Measurements from ENCODE around the gene RRP8.

RRP8 gene

DNA sequence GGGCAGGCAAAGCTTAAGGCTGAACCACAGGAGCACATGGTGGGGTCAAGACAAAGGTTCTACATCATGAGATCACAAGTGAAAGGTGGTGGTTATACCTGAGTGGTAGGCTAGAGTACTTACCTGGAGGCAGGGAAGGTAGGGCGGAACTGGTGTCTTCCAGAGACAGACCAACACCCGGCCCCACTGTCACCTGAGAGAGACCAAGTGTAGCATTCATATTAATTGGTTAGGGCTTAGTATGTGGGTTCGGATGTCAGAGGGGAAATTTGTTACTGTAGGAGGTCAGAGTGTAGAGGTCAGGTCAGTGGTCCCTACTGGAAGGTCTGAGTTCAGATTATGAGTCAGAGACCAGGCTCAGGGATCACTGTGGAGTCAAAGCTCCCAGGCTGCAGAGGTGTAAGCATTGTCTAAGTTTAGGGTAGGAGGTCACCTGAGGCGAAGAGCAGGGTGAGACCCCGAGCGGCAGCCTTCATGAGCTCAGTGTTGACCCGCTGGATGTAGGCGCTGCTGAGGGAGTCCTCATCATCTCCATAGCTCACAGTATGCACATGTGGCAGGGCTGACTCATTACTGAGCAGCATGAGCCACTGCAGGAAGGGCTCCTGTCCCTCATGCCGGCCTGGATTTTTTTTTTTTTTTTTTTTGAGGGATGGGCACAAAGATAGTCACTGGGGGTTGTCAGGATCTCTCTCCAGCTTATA lies 12.6 kb upstream of the RRP8 start:
- no peak for TF ChIP-seq GLIS3 (CRISPR knock-in tag; IDR thresholded peaks at IDR 0.05)
- TF ChIP-seq, protein P1, sequence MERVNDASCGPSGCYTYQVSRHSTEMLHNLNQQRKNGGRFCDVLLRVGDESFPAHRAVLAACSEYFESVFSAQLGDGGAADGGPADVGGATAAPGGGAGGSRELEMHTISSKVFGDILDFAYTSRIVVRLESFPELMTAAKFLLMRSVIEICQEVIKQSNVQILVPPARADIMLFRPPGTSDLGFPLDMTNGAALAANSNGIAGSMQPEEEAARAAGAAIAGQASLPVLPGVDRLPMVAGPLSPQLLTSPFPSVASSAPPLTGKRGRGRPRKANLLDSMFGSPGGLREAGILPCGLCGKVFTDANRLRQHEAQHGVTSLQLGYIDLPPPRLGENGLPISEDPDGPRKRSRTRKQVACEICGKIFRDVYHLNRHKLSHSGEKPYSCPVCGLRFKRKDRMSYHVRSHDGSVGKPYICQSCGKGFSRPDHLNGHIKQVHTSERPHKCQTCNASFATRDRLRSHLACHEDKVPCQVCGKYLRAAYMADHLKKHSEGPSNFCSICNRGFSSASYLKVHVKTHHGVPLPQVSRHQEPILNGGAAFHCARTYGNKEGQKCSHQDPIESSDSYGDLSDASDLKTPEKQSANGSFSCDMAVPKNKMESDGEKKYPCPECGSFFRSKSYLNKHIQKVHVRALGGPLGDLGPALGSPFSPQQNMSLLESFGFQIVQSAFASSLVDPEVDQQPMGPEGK (CRISPR knock-in tag; IDR thresholded peaks at IDR 0.05; ENCODE audit: borderline replicate concordance) = no peak
- TF ChIP-seq ZNF8 (CRISPR knock-in tag; IDR thresholded peaks at IDR 0.05) = no peak
- TF ChIP-seq TOX (CRISPR knock-in tag; IDR thresholded peaks at IDR 0.05; ENCODE audit: borderline replicate concordance) = no peak
- no peak for TF ChIP-seq PPARA (CRISPR knock-in tag; IDR thresholded peaks at IDR 0.05; ENCODE audit: borderline replicate concordance)
- no peak for TF ChIP-seq RARB (CRISPR knock-in tag; IDR thresholded peaks at IDR 0.05)
- TF ChIP-seq, protein P2, sequence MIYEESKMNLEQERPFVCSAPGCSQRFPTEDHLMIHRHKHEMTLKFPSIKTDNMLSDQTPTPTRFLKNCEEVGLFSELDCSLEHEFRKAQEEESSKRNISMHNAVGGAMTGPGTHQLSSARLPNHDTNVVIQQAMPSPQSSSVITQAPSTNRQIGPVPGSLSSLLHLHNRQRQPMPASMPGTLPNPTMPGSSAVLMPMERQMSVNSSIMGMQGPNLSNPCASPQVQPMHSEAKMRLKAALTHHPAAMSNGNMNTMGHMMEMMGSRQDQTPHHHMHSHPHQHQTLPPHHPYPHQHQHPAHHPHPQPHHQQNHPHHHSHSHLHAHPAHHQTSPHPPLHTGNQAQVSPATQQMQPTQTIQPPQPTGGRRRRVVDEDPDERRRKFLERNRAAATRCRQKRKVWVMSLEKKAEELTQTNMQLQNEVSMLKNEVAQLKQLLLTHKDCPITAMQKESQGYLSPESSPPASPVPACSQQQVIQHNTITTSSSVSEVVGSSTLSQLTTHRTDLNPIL (CRISPR knock-in tag; IDR thresholded peaks at IDR 0.05; ENCODE audit: low read depth) = no peak
- no peak for TF ChIP-seq CSDC2 (CRISPR knock-in tag; IDR thresholded peaks at IDR 0.05)
- no peak for TF ChIP-seq TCF4 (CRISPR knock-in tag; IDR thresholded peaks at IDR 0.05; ENCODE audit: borderline replicate concordance)
- no peak for TF ChIP-seq BACH2 (CRISPR knock-in tag; IDR thresholded peaks at IDR 0.05; ENCODE audit: borderline replicate concordance)
- no peak for TF ChIP-seq OSR1 (CRISPR knock-in tag; IDR thresholded peaks at IDR 0.05)
- no peak for TF ChIP-seq ESRRG (CRISPR knock-in tag; IDR thresholded peaks at IDR 0.05)
- ATAC-seq = no peak

DNA sequence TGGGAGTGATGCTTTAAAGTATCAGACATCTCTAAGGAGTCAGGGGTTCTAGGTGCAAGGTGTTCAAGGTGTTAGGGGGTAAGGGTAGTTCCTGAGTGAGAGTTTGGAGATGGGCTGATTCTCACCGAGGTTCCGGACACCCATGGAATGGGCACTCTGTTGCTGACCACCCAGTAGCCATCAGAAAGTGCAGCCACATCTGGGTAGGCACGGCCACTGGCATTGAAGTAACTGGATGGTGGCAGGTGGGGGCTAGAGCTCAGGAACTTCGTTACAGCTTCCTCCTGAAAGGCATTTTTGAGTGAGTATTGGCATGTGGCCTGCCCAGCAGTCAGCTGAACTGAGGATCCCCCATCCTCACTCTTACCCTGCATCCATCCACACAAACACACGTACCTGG lies 11.6 kb upstream of the RRP8 start:
- TF ChIP-seq OSR1 (CRISPR knock-in tag; IDR thresholded peaks at IDR 0.05) (no peak), CSDC2 (CRISPR knock-in tag; IDR thresholded peaks at IDR 0.05) (no peak), BACH2 (CRISPR knock-in tag; IDR thresholded peaks at IDR 0.05; ENCODE audit: borderline replicate concordance) (no peak)
- TF ChIP-seq, protein P2 (CRISPR knock-in tag; IDR thresholded peaks at IDR 0.05; ENCODE audit: low read depth) = no peak
- TF ChIP-seq, protein P3, sequence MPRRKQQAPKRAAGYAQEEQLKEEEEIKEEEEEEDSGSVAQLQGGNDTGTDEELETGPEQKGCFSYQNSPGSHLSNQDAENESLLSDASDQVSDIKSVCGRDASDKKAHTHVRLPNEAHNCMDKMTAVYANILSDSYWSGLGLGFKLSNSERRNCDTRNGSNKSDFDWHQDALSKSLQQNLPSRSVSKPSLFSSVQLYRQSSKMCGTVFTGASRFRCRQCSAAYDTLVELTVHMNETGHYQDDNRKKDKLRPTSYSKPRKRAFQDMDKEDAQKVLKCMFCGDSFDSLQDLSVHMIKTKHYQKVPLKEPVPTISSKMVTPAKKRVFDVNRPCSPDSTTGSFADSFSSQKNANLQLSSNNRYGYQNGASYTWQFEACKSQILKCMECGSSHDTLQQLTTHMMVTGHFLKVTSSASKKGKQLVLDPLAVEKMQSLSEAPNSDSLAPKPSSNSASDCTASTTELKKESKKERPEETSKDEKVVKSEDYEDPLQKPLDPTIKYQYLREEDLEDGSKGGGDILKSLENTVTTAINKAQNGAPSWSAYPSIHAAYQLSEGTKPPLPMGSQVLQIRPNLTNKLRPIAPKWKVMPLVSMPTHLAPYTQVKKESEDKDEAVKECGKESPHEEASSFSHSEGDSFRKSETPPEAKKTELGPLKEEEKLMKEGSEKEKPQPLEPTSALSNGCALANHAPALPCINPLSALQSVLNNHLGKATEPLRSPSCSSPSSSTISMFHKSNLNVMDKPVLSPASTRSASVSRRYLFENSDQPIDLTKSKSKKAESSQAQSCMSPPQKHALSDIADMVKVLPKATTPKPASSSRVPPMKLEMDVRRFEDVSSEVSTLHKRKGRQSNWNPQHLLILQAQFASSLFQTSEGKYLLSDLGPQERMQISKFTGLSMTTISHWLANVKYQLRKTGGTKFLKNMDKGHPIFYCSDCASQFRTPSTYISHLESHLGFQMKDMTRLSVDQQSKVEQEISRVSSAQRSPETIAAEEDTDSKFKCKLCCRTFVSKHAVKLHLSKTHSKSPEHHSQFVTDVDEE (CRISPR knock-in tag; IDR thresholded peaks at IDR 0.05) = no peak
- no peak for ATAC-seq

DNA sequence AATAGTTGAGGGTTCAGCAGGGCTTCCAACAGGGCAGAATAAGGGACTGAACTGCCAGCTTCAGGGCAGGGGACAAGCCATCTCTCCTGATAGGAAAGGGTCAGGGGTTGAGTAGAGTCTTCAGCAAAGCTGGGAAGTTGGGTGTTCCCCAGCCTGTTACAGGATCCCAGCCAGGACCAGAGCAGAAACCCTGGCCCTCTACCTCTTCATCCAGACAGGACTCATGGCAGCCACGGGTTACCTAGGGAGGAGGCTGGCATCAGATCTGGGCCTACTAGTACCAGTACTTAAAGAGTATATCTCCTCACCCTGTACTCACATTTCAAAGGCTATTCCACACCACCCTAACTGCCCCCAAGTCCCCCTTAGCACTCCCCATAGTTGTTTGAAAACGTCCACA lies 11.0 kb upstream of the RRP8 start:
- no peak for TF ChIP-seq PPARA (CRISPR knock-in tag; IDR thresholded peaks at IDR 0.05; ENCODE audit: borderline replicate concordance)
- no peak for TF ChIP-seq OSR1 (CRISPR knock-in tag; IDR thresholded peaks at IDR 0.05)
- TF ChIP-seq, protein P4, sequence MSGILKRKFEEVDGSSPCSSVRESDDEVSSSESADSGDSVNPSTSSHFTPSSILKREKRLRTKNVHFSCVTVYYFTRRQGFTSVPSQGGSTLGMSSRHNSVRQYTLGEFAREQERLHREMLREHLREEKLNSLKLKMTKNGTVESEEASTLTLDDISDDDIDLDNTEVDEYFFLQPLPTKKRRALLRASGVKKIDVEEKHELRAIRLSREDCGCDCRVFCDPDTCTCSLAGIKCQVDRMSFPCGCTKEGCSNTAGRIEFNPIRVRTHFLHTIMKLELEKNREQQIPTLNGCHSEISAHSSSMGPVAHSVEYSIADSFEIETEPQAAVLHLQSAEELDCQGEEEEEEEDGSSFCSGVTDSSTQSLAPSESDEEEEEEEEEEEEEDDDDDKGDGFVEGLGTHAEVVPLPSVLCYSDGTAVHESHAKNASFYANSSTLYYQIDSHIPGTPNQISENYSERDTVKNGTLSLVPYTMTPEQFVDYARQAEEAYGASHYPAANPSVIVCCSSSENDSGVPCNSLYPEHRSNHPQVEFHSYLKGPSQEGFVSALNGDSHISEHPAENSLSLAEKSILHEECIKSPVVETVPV (CRISPR knock-in tag; IDR thresholded peaks at IDR 0.05) = no peak
- no peak for TF ChIP-seq ZNF565 (CRISPR knock-in tag; conservative IDR thresholded peaks at IDR 0.05; ENCODE audit: low read depth)
- ATAC-seq = no peak

DNA sequence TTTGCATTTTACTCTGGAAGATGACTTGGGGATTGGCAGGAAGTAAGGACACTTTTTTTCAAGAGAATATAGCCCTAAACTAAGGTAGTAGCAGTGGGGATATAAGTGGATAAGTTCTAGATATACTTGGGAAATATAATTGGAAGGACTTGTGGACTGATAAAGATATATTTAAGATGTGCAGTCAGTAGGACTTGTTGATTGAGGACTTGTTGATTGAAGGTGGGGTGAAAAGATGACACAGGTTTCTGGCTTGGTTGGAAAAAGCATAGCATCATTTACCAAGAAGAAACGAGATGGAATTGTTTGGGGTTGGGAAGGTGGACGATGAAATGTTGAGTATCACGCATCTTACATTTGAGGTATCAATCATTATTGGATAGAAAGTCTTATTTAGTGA lies 10.1 kb upstream of the RRP8 start:
- ATAC-seq = no peak
- TF ChIP-seq, protein P1 (CRISPR knock-in tag; IDR thresholded peaks at IDR 0.05; ENCODE audit: borderline replicate concordance) = no peak
- no peak for TF ChIP-seq ARNTL (CRISPR knock-in tag; IDR thresholded peaks at IDR 0.05; ENCODE audit: borderline replicate concordance, low read depth)
- no peak for TF ChIP-seq ZNF8 (CRISPR knock-in tag; IDR thresholded peaks at IDR 0.05)
- TF ChIP-seq, protein P2 (CRISPR knock-in tag; IDR thresholded peaks at IDR 0.05; ENCODE audit: low read depth) = no peak
- no peak for TF ChIP-seq GLIS3 (CRISPR knock-in tag; IDR thresholded peaks at IDR 0.05)
- TF ChIP-seq, protein P4 (CRISPR knock-in tag; IDR thresholded peaks at IDR 0.05) = no peak
- TF ChIP-seq, protein P3 (CRISPR knock-in tag; IDR thresholded peaks at IDR 0.05) = no peak
